Spleen (tissue), 11 donors: ENCODE measurements around the gene ABLIM3. TPM values are rescaled to one million over a fixed set of nuclear protein-coding genes. Genes with fewer than 3 reads are reported as not detected.

Experiments
- DNase-seq: peaks from one replicate; pipeline ENCODE4 v3.0.0-alpha.2; 2020
- H3K27ac ChIP-seq, 8 donors: fragments of 200-600 bp; sonication (generic) in 7 of 8; 1 replicate in 4 of 8; 2 replicates in 4 of 8; pipeline versions ENCODE4 v1.5.0 to v1.8.0; 2016 to 2021; ENCODE audit warnings: inconsistent platforms in 4 of 8, mild to moderate bottlenecking in 4 of 8, moderate library complexity in 1 of 8
- H3K27me3 ChIP-seq, 7 donors: fragments of 200-600 bp; sonication (generic) in 6 of 7; replicated peaks in 1 of 7; 1 replicate in 4 of 7; 2 replicates in 3 of 7; pipeline versions ENCODE4 v1.5.0 to v1.8.0; 2016 to 2021; ENCODE audit warnings: inconsistent platforms in 3 of 7, mild to moderate bottlenecking in 1 of 7
- H3K36me3 ChIP-seq, 6 donors: fragments of 200-600 bp; sonication (generic) in 5 of 6; 1 replicate in 4 of 6; 2 replicates in 2 of 6; pipeline versions ENCODE4 v1.5.0 to v1.8.0; 2016 to 2021; ENCODE audit warnings: inconsistent platforms in 2 of 6
- H3K4me1 ChIP-seq, 6 donors: fragments of 200-600 bp; sonication (generic) in 5 of 6; 1 replicate in 3 of 6; 2 replicates in 3 of 6; pipeline versions ENCODE4 v1.5.0 to v1.8.0; 2016 to 2021; ENCODE audit warnings: inconsistent platforms in 3 of 6
- H3K4me3 ChIP-seq, 8 donors: fragments of 200-600 bp; sonication (generic) in 7 of 8; 1 replicate in 4 of 8; 2 replicates in 4 of 8; pipeline versions ENCODE4 v1.5.0 to v1.8.0; 2016 to 2021; ENCODE audit warnings: inconsistent platforms in 4 of 8, mild to moderate bottlenecking in 4 of 8, moderate library complexity in 2 of 8
- H3K9me3 ChIP-seq, 8 donors: fragments of 200-600 bp; sonication (generic) in 7 of 8; 1 replicate in 4 of 8; 2 replicates in 4 of 8; pipeline versions ENCODE4 v1.5.0 to v1.8.0; 2016 to 2021; ENCODE audit warnings: inconsistent platforms in 4 of 8
- POLR2A ChIP-seq, 3 donors: fragments of 450-650 bp; IDR thresholded peaks; one replicate each; pipeline ENCODE4 v1.5.1; 2017; ENCODE audit warnings: antibody characterized with exemption in 3 of 3, mild to moderate bottlenecking in 1 of 3
- POLR2AphosphoS5 ChIP-seq, 3 donors: sonication (generic); formaldehyde crosslinking; IDR thresholded peaks; one replicate each; pipeline ENCODE4 v1.5.1; 2017; ENCODE audit warnings: antibody characterized with exemption in 3 of 3
- WGBS, 5 donors: extraction: QIAGEN DNeasy Blood & Tissue Kit in 3 of 5; methylation state at CpG; one replicate each; pipeline versions ENCODE4 v1.1.5 to v1.1.7; 2013 to 2018; 5-methylcytosine and 5-hydroxymethylcytosine counted together
- intact Hi-C: fragments of 100-400 bp; cut with DNase I; formaldehyde crosslinking; loops from one replicate; pipeline ENCODE4 v1.15.0; 2023; ENCODE audit warnings: low total_unique reads
- polyA plus RNA-seq, 3 donors: library from polyadenylated mRNA; stranded (reverse); fragments of 200-250 nt; gene quantifications; one replicate each; pipeline ENCODE4 v1.2.1, GENCODE V29; 2013
- total RNA-seq, 7 donors: library from RNA; depleted of rRNA in 3 of 7; stranded (reverse); fragments of >200 nt in 3 of 7; fragmentation: NEBNext Ultra II Directional in 4 of 7; extraction: Animal tissue kit (Norgen Biotek cat#: 25700) in 4 of 7; gene quantifications; one replicate each; pipeline versions ENCODE4 v1.1.0 to v1.2.1, GENCODE V29; 2016 to 2021
- TF ChIP-seq, protein P1 (sequence below), 11 experiments: fragments of 200-600 bp in 7 of 11; fragments of 450-650 bp in 4 of 11; sonication (generic) in 4 of 11; IDR thresholded peaks in 8 of 11; conservative IDR thresholded peaks in 3 of 11; 1 replicate in 7 of 11; 2 replicates in 4 of 11; pipeline versions ENCODE4 v1.4.0 to v1.8.0; 2016 to 2021; ENCODE audit warnings: antibody characterized with exemption in 11 of 11, inconsistent platforms in 4 of 11, mild to moderate bottlenecking in 1 of 11
- donor health status: healthy with polysubstance abuse.
- donor health status: DM: no; HTN: no; CAD: no; lungs with moderate emphysema.
- donor health status: DM: no; HTN: no; CAD: no.
- donor health status: Bipolar disorder and iron deficiency.
- donor health status: healthy.
- donor health status: DM: no; HTN: no; CAD: no.
- donor health status: DM: yes; HTN: yes; CAD: no.

The ABLIM3 gene
- total and polyA plus RNA-seq, 10 donors = 3.3 to 32.9 (median 13.6) TPM

DNA sequence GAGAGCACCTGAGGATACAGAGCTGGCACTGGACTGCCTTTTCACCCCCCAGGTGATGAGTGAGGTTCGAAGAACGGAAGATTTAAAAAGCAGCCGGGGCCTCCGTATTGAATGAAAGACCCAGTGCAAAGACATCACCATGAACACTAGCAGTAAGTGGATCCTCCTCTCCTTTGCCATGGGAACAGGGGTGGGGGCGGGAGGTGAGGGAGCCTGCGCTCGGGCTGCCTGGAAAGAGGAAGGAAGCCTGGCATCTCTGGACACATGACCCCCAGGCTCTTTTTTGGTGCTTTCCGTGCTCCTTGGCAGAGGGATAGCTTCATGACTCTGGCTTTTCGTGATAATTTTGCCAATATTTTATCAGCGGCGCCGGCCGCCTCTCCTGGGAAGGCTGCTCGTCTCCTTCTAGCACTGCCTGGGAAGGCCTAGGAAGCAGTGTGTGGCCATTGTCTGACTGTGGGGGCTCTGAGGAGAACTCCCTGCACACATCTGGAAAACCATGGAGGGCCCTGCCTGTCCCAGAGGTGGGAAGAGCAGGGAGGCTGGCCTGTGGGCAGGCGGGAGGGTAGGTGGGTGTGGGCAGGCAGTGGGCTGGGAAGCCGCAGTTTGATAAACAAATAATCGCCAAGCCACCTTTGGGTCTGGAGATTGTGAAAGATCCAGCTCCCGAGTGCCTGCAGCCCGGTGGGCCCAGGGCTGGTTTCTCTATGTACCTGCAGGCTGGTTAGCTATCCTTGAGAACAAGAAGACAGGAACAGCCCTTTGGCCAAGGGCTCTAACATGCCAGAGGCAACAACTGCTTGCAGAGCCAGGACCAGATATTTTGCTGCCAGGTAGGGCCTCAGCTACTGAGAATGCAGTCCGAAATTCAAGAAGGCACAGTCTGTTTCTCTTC is 911 bp downstream of the ABLIM3 start:
- Histone ChIP-seq H3K9me3 (peaks cover 0 to 14% (median 0%) of the 10 kb centered on the region in 8 donors), H3K27me3 (peaks cover 0 to 39% (median 8%) of the 10 kb centered on the region in 7 donors), H3K27ac (peak overlapping the region in 7 of 8 donors; percentile 39 to 81 (median 60)), H3K36me3 (no peaks in the 10 kb centered on the region), H3K4me3 (peak overlapping the region; percentile 57 to 83 (median 62)), H3K4me1 (peaks cover 3 to 36% (median 21%) of the 10 kb centered on the region in 6 donors)
- no peak for DNase-seq
- intact Hi-C loops = loop anchor here (10.0 kb wide), 1 partner anchor 83 kb away; no protein-coding TSS in a partner anchor
- 43 to 58% (median 46%) methylated on average over 17 to 20 of the region's 20 CpGs for WGBS, 5 donors
- TF ChIP-seq POLR2A (IDR thresholded peaks at IDR 0.05) (no peak), POLR2AphosphoS5 (IDR thresholded peaks at IDR 0.05) (no peak)
- TF ChIP-seq, protein P1, sequence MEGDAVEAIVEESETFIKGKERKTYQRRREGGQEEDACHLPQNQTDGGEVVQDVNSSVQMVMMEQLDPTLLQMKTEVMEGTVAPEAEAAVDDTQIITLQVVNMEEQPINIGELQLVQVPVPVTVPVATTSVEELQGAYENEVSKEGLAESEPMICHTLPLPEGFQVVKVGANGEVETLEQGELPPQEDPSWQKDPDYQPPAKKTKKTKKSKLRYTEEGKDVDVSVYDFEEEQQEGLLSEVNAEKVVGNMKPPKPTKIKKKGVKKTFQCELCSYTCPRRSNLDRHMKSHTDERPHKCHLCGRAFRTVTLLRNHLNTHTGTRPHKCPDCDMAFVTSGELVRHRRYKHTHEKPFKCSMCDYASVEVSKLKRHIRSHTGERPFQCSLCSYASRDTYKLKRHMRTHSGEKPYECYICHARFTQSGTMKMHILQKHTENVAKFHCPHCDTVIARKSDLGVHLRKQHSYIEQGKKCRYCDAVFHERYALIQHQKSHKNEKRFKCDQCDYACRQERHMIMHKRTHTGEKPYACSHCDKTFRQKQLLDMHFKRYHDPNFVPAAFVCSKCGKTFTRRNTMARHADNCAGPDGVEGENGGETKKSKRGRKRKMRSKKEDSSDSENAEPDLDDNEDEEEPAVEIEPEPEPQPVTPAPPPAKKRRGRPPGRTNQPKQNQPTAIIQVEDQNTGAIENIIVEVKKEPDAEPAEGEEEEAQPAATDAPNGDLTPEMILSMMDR (IDR thresholded peaks at IDR 0.05 in 8 of 11, conservative IDR thresholded peaks at IDR 0.05 in 3 of 11) = no peak

DNA sequence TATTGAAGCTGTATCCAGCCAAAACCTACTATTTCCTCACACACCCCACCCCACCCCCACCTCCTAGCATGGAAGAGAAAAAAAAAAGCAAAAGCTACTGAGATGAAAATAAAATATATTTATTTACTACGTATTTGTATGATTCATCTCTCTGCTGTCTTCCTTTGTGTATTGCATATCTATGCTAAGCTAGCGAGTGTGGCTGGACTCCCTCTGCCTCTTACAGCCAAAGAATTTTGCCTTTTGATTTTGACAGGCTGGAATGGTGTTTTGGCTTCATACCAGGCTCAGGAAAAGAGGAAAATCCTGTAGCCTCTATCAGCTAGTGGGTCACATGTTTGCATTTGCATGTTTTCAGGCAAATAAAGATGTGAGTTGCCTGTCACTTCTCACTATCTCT is 2.2 kb downstream of the ABLIM3 start:
- H3K36me3 ChIP-seq = no peaks in the 10 kb centered on the region
- peak overlapping the region in 3 of 8 donors; percentile 58 to 81 (median 70) for H3K27ac ChIP-seq
- intact Hi-C loops = loop anchor here (10.0 kb wide), 1 partner anchor 81 kb away; no protein-coding TSS in a partner anchor
- no peak overlapping the region for H3K4me3 ChIP-seq
- H3K27me3 ChIP-seq = peaks cover 0 to 39% (median 8%) of the 10 kb centered on the region in 7 donors
- no peak for DNase-seq
- peaks cover 0 to 14% (median 0%) of the 10 kb centered on the region in 8 donors for H3K9me3 ChIP-seq
- 69 to 80% (median 72%) methylated on average over 2 of the region's 2 CpGs for WGBS, 5 donors
- TF ChIP-seq POLR2A (IDR thresholded peaks at IDR 0.05) (no peak), POLR2AphosphoS5 (IDR thresholded peaks at IDR 0.05) (peak in 1 of 3 donors; percentile 15)
- TF ChIP-seq, protein P1 (IDR thresholded peaks at IDR 0.05 in 8 of 11, conservative IDR thresholded peaks at IDR 0.05 in 3 of 11) = no peak
- H3K4me1 ChIP-seq = peaks cover 3 to 36% (median 21%) of the 10 kb centered on the region in 6 donors

DNA sequence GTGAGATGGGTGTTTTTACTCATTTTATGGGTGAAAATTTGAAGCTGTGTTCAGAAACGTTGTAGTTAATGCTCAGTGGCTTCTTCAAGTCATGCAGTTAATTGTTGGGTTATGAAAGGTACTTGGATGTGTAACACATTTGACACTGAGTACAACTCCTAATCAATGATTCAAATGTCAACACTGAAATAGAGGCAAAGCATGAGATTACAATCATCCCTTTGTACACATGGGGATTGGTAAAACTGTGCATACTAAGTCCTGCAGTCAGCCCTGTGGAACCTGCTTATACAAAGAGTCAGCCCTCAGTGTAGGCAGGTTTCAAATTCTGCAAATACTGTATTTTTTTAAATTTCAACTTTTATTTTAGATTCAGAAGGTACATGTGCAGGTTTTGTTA is 3.3 kb downstream of the ABLIM3 start:
- peaks cover 0 to 14% (median 0%) of the 10 kb centered on the region in 8 donors for H3K9me3 ChIP-seq
- no peak overlapping the region for H3K4me3 ChIP-seq
- DNase-seq = no peak
- intact Hi-C loops = loop anchor here (10.0 kb wide), 1 partner anchor 80 kb away; no protein-coding TSS in a partner anchor
- no peak for TF ChIP-seq POLR2AphosphoS5 (IDR thresholded peaks at IDR 0.05)
- no peak for TF ChIP-seq POLR2A (IDR thresholded peaks at IDR 0.05)
- TF ChIP-seq, protein P1 (IDR thresholded peaks at IDR 0.05 in 8 of 11, conservative IDR thresholded peaks at IDR 0.05 in 3 of 11) = no peak
- WGBS, 5 donors = 46 to 77% (median 58%) methylated on average over 1 of the region's 1 CpG
- H3K4me1 ChIP-seq = peaks cover 3 to 38% (median 21%) of the 10 kb centered on the region in 6 donors
- no peaks in the 10 kb centered on the region for H3K36me3 ChIP-seq
- peak overlapping the region in 2 of 8 donors; percentile 38 to 58 for H3K27ac ChIP-seq
- H3K27me3 ChIP-seq = peaks cover 0 to 49% (median 8%) of the 10 kb centered on the region in 7 donors

DNA sequence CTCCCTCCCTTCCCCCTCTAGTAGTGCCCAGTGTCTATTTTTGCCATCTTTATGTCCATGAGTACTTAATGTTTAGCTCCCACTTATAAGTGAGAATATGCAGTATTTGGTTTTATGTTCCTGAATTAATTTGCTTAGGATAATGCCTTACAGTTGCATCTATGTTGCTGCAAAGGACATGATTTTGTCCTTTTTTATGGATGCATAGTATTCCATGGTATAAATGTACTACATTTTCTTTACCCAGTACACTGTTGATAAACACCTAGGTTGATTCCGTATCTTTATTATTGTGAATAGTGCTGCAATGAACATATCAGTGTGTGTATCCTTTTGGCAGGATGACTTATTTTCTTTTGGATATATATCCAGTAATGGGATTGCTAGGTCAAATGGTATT is 3.8 kb downstream of the ABLIM3 start:
- WGBS, 5 donors = 90 to 100% (median 96%) methylated on average over 1 of the region's 1 CpG
- intact Hi-C loops = loop anchor here (10.0 kb wide), 1 partner anchor 80 kb away; no protein-coding TSS in a partner anchor
- Histone ChIP-seq H3K4me3 (no peak overlapping the region), H3K27ac (no peak overlapping the region), H3K36me3 (no peaks in the 10 kb centered on the region), H3K9me3 (peaks cover 0 to 14% (median 0%) of the 10 kb centered on the region in 8 donors), H3K27me3 (peaks cover 0 to 54% (median 8%) of the 10 kb centered on the region in 7 donors), H3K4me1 (peaks cover 3 to 43% (median 26%) of the 10 kb centered on the region in 6 donors)
- TF ChIP-seq POLR2AphosphoS5 (IDR thresholded peaks at IDR 0.05) (no peak), POLR2A (IDR thresholded peaks at IDR 0.05) (no peak)
- TF ChIP-seq, protein P1 (IDR thresholded peaks at IDR 0.05 in 8 of 11, conservative IDR thresholded peaks at IDR 0.05 in 3 of 11) = no peak
- DNase-seq = no peak
